Measurements from ENCODE around the gene MBP. TPM values are rescaled to one million over a fixed set of nuclear protein-coding genes. Genes with fewer than 3 reads are reported as not detected.

Gene MBP
- total RNA-seq, 1 donor from 2014 or later, result 3.9 TPM

DNA sequence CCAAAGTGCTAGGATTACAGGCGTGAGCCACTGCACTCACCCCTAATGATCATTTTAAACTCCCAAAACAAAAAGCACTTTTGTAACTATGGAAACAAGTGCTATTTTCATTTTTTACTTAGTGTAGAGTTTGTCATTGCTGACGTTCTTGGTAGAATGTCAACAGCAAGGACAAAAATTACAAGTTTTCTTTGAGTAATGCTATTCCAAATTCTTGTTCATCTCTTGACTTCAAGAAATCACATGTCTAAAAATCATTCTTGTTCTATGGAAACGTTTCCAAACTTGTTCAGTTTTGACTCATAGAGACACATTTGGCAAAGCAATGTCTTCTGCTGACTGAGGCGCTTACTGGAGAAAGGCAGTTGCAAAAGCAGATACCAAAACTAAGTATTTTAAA, 82.6 kb downstream of the MBP start:
- no peak for DNase-seq (ENCODE audit: low read depth in 2 of 2)

DNA sequence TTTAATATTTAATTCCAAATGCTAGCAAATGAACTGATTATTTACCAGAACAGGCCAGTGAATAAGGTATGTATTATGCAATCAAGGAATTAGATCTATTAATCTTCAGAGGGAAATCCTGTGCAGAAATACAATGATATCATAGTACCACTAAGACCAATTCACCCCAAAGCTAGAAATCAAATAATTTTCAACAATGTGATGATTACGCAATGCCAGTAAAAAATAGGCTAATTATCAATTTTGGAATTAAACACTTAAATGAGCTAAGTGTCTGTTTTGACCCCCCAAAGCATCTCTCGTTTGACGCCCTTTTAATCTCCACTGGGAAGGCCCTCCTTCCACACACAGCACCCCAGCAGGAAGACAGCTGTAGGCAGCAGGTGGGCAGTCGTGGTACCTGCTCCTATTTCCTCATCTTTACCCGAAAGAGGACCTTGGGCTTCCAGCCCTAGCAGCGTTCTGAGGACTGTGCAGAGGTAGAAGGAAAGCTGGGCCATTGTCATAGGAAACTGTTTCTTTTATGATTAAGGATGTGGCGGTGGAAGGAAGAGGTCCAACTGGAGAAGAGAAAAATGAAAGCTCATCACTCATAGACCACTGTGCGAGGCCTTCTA, 84.7 kb downstream of the MBP start:
- DNase-seq (ENCODE audit: low read depth in 2 of 2), result no peak

DNA sequence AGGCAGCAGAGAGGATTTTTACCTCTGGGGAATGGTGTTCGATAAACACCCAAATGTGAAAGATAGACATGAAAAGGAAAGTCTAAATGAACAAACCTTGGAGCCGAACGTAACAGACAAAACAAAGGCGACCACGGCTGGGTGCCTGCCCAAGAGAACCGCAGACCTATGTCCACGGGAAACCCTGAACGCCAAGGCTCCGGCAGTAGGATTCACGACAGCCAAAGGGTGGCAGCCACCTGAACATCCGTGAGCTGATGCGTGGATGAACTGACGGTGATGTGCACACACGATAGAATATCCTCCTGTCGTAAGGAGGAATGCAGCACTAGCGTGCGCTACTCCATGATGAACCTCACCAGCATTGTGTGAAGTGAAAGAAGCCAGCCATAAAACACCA, 85.6 kb downstream of the MBP start:
- DNase-seq (ENCODE audit: low read depth in 2 of 2), result no peak

DNA sequence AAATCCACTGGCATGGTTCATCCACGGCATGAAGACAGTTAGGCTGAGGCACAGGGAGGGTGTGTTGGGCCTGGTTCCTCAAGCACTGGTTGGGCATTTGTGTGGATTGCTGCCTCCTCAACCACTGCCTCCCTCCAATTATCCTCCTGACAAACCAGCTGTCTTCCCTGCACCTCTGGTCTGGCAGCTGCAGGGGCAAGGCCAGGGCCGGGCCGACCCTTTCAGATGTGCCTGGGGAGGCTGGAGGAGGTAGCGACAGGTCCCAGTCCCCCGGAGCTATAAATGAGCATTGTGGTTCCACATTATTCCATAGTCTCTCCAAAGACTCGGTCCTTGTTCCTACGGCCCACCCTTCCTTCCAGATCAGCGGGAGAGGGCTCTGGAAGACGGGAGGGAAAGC, 86.2 kb downstream of the MBP start:
- DNase-seq (ENCODE audit: low read depth in 2 of 2), result no peak

DNA sequence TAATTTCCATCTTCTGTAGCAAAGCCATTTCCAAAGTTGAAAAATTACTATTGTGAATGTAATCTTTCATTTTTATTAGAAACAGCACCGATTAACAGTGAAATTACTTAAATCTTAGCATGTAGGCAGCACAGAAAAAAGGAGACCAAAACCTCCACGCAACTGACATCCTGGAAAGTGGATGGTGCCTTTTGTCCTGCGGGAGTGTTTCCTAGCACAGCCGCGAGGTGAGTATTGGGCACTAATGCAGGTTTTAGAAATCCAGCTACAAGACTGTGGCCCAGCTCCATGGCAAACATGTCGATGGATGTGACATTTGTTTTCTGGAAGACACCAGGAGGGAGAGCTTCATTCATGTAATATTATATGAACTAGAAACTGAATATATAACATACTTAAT, 86.9 kb downstream of the MBP start:
- DNase-seq (ENCODE audit: low read depth in 2 of 2), result no peak

DNA sequence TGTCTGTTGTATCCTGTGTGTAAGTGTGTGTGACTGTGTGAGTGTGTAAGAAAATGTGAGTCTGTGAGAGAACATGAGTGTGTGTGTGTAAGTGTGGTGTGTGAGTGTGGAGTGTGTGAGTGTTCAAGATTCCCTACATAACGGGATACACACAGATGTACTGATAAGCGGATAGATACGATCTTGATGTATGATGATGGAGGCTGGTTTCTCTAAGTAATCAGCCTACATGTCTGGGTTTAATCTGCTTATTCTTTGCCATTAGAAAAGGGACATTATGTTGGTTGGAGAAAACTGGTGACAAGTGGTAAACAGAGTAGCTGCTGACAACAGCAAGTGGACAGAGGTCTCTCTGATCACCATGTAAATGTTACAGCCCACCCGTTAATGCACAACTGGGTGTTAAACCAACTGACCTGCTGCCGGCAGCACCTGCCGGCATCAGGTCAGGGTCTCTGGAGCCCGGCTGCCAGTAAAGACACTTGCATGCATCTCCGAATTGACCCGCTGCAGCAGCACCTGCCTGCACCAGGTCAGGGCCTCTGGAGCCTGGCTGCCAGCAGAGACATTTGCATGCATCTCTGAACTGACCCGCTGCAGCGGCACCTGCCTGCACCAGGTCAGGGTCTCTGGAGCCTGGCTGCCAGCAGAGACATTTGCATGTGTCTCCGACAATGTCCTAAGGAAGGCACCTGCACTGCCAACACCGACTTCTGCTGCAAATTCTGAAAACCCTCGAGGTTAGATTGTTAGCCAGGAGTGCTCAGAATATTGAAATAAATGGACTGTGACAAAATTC, 87.5 kb downstream of the MBP start:
- no peak for DNase-seq (ENCODE audit: low read depth in 2 of 2)

DNA sequence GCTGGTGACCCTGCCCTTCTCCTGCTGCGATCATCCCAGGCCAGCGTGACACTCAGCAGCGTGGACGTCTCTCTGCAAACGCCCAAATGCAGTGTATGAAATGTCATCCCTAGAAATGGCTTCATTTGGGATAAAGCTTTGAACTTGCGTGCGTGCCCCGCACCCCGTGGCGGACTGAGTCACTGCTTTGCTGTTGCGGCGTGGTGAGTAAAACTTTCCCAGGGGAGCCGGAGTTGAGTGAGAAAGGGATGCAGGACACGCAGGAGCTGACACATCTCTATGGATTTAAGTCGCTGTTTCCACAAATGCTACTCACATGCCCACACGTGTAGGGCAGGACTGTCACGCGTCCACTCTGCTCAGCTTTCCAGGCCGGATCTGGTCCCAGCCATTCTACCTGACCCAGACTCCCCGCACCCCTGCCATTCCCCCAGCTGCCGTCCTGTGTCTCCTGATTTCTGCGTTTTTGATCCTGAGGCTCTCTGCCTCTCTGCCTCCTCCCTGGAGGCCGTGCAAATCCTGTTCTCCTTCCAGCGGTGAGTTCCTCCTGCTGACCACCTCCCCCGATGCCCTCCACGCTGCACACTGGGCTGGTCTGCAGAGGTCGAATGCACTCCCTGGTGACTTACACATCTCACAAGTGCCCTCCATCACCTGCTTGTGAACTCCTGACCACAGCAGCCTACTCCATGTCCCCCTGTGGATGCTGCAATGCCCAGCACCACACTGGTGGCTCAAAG, 88.9 kb downstream of the MBP start:
- no peak for DNase-seq (ENCODE audit: low read depth in 2 of 2)

DNA sequence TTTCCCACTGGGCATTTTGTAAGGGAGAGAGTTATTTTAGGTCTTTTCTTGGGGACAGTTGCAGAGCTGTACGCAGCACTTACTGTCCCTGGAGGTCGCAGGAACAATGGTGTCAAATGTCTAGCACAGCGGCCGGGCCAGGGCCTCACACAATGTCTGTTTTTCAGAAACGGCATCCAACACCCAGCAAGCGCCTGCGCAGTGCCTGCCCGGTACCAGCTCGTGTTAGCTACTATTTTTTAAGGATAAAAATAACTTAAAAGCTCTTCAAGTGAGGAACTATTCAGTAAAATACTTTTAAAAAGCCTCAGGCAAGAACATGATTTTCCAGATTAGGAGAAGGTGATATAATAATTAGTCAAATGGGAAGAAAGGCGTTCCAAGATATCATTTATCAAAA, 90.0 kb downstream of the MBP start:
- no peak for DNase-seq (ENCODE audit: low read depth in 2 of 2)

DNA sequence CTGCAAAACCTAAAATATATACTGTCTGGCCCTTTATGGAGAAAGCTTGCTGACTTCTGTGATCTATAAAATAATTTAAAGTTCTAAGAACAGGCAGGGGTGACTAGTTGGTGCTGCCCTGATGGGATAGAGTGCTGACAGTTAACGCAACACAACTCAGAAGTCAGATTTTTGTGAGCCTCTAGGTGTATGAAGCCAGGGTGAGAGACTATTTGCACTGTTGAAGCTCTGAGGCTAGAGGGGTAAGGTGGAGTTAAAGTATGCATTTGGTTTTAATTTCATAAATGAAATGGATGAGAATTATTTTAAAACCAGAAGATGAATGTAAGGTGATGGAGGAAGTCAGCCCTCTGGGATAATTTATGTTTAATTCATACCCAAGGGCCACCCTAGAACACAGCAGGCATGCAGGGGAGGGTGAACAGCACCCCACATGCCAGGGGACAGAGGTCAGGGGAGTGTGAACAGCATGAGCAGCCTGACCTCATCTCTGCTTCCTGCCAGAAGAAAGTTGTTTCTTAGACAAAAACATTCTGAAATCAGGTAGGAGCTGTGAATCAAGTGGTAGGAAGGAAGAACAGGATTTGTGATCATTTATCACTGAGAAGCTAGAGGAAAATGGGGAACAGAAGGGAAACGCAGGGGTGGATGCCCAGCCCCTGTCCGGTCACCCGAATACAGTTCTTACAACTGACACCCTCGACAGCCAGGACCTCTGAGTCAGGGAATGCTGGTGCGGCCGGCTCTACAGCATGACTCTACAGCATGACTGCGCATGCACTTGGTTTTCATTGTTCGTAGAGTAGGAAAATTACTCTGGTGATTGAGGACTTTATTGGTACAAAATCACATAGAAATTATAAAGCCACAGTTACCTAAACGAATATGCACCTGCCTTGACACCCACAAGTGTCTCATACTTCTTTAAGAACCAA, 93.1 kb downstream of the MBP start:
- no peak for DNase-seq (ENCODE audit: low read depth in 2 of 2)

DNA sequence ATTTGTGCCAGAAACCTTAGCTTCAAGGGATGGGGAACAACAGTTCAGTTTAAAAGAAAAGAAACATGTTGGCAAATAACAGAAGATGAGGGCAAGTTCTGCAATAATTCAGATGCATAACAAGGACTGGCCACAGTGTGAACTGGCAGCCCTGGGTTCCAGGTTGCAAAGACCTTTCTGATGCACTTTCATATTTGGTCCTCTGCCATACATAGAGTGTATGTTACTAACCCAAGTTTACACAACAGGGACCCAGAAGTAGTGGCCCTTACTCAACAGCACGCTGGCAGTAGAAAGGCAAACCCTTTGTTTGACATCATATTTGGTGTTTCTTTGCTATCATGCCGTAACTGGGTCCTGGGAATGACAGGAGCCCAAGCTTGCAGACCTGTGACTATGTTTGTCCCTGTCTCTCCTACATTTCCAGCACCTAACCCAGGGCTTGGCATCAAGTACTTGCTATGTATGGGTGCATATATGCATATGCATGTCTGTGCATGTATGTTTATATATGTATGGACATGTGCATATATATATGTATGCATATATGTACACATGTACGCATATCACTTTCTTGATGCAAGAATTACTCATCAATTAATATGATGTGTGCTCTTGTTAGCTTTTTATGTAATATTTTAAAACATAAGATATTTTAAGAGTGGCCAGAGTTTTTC, 94.3 kb downstream of the MBP start:
- DNase-seq (ENCODE audit: low read depth in 2 of 2), result no peak

DNA sequence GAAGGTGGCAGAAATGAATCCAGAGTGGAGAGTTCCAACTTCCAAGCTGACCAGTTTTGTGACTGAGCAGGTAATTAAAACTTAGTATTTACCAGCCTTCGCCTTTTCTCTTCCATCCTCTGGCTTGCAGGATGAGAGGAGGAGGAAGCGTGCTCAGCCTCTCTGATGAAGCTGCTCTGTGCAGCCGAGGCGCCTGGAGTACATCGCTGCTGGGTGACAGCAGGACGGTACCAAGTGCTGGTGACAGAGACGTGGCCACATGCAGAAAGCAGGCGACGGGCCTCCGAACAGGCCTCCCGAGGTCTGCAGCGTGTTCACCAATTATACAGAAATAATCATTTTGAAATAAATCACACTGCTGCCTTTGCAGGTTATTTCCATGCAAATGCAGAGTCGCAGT, 95.0 kb downstream of the MBP start:
- DNase-seq (ENCODE audit: low read depth in 2 of 2), result no peak

DNA sequence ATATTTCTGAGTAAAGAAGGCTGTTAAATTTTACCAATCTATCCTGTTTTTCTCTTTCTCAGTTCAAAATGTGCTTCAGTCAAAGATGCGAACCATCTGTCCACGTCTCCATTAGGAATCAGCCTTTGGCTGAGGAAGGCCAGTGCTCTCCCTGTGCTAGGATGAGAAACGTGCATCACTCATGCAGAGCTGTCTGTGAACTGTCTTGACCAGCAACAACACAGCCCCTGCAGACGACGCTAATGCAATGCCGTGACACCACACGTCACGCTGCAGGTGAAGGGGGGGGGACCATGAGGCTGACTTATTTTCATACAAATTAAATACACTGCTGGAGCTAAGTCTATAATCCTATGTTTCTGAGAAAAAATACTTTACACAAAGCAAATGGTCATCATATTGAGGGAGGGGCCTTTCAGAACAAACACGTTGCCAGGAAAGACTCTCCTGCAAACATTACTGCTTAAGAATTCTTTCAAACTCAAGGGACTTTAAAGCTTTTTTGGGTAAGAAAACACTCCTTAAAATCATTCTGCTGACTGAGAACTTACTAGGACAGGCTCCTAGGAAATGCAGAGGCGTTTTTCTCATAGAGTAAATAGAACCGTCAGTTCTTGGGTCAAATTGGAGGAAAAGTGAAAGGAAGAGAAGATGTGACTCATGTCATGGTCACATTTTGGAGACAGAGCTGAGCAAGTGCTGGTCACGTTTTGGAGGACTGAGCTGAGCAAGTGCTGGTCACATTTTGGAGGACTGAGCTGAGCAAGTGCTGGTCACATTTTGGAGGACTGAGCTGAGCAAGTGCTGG, 97.0 kb downstream of the MBP start:
- no peak for DNase-seq (ENCODE audit: low read depth in 2 of 2)

DNA sequence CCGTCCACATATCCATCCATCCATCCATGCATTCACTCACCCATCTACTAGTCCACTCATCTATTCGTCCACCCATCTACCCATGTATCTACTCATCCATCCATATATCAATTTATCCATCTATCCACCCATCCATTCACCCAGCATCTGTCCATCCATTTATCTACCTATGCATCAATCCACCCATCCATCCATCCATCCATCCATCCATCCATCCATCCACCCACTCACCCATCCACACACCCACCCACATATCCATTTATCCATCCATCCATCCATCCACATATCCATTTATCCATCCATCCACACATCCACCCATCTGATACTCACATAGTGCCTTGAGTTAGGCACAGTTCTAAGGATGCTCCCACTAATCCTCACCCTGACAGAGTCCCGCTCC, 99.0 kb downstream of the MBP start:
- DNase-seq (ENCODE audit: low read depth in 2 of 2), result no peak

DNA sequence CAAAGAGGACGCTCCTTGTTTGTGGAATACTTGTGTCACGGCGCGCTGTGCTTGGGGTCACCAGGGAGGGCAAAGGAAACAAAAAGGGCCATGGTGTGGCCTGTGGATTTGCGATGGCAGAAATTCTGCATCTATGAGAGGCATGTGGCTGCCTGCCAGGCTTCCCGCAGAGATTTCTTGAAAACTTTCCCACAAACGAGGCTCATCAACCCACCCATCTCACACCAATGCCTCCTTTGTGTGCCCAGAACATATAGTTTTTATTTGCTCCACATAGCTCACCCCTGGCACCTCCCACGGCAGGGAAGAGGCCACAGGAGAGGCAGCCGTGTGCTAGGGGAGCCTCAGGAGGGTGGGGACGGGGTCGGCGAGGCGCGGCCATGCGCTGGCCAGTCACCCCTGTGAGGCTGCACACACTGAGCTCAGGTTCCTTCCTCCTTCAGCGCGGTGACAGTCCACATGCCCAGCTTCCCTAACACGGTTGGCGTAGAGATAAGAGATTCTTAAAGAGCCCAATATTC, 100.3 kb downstream of the MBP start:
- no peak for DNase-seq (ENCODE audit: low read depth in 2 of 2)

DNA sequence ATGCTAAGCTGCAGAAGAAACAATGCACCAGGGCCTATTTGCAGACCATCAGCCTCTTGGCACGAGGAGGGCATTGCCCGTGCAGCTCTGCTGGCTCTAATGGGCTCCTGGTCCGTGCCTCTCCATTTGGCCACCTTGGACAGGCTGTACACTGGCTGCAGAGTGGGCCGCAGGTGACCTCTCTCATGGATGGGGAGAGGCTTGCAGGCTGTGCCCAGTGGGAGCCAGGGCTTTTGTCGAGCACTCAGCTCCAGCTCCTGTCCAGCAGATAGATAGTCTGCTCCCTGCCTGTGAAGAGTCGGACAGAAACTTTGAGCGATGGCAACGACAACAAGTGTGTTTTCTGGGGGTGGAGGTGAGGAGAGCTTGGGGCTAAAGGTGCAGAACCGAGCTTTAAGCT, 100.9 kb downstream of the MBP start:
- DNase-seq (ENCODE audit: low read depth in 2 of 2), result no peak

DNA sequence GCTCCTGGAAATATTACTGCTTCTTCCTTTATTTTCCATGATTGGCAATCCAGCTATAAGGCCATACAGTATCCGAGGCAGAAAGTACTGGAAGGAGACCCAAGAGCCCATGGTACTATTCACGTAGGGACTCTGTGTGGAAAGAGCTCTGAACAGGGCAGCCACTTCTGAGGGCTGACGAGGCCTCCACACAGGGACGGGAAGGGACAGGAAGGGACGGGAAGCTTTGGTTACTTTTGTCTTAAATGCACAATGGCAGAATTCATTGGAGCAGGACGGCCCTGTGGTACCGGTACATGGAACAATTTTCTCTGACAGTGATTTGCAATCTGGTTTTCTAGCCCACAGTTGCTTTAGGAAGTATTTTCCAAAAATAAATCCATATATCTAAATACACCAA, 102.4 kb downstream of the MBP start:
- DNase-seq (ENCODE audit: low read depth in 2 of 2), result no peak

DNA sequence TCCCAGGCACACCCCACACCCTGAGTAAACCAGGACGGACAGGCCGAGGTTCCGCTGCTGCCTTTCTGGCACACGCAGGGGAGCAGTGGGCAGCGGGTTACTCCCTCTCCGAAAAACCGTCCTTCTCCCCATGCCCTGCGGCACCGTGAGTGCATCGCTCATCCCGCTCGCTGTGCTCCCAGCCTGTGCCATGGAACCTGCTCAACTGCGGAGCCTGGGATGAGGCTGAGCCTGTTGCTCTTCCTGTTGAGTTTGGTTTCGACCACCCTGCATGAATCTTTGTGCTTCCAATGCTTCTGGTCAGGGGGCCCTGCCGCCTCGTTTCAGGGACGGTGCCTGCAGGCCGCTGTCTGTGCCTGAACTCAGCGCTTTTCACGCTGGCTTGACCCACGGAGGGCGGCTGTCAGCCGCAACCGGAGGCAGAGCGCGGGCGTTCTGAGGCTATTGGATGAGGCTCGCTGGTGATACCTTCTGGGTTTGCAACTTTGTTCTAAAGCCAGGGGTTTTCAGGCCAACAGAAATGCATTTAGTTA, 106.7 kb downstream of the MBP start:
- DNase-seq (ENCODE audit: low read depth in 2 of 2), result no peak

DNA sequence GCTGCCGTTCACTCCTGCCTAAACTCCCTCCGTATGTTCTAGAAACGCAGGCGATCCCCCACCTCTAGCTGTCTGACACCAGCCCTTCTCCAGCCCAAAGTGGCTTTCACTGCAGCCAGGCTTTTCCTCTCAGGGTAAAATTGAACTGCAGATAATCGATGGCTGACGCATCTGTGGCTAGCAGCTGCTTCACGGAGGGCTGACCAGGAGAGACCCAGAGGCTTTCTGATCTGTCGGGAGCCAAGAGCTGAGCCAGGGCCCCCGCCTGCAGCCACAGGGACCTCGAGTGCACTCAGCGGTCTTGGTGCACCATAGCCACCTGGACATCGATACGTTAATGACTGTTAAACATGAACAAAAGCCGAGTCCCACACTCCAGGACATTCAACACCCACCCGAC, 107.5 kb downstream of the MBP start:
- DNase-seq (ENCODE audit: low read depth in 2 of 2), result no peak

DNA sequence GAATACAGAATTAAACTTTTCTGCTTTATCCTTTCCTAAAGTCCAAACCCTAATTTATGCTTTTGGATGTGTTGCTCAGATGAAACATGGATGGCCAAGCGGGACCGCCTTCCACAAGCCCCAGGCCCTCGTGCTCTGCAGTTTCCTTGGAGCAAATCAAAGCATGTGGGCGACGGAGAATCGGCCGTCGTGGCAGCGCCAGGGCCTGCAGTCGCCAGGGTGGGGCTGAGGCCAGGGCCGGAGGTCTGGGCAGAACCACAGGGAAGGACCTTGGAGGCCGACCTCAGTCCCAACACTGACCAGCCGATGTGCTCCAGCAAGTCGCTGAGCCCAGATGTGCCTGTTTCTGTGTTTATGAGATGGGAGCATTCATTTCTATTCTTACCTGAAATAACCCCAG, 108.1 kb downstream of the MBP start:
- no peak for DNase-seq (ENCODE audit: low read depth in 2 of 2)
